HG02852 (cell line): ENCODE measurements around the gene SLC25A51.

ENCODE experiments used
- ATAC-seq: cut with Tn5 transposase; IDR thresholded peaks from one replicate; pipeline ENCODE4 v1.9.1; 2021; ENCODE audit warnings: mild to moderate bottlenecking, moderate library complexity; ENCODE audit not compliant: unreplicated experiment

SLC25A51 gene

DNA sequence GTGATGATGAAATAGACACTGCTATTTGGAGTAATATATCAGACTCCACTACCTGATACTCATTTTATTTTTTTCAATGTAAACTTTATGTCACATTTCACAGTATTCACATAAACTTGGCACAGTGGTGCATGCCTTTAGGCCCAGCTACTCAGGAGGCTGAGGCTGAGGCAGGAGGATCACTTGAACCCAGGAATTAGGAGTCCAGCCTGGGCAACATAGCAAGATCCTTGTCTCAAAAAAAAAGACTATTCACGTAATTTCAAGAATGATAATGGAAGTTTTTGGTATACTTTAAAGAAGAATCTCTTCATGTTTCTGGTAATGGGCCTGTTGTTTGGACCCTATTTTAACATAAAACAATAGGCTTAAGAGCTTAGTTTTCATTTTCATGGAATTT is 47.4 kb downstream of the SLC25A51 start:
- ATAC-seq: no peak

DNA sequence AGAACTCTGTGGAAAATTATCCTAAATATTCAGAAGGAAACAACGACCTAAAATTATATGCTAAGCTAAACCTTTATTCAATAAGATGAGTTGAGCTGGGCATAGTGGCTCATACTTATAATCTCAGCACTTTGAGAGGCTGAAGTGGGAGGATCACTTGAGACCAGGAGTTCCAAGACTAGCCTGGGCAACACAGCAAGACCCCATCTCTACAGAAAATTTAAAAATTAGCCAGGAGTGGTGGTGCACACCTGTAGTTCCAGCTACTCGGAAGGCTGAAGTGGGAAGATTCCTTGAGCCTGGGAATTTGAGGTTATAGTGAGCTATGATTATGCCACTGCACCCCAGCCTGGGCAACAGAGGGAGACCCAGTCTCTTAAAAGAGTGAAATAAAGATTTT is 51.7 kb downstream of the SLC25A51 start:
- ATAC-seq: no peak

DNA sequence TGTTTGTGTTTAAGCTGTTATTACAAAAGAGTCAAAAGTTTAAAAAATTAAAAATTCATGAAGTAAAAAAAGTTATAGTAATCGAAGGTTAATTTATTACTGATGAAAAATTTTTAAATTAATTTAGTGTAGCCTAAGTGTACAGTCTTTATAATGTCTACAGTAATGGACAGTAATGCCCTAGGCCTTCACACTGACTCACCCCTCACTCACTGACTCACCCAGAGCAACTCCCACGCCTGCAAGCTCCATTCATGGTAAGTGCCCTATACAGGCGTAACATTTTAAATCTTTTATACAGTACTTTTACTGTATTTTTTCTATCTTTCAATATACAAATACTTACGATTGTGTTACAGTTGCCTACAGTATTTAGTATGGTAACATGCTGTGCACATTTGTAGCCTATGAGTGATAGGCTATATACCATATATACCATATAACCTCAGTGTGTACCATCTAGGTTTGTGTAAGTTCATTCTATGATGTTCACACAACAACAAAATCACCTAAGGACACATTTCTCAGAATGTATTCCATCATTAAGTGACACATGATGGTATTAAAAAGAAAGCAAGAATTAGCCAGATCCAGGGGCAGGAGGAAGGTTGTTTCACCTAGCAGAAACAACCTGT is 63.2 kb downstream of the SLC25A51 start:
- no peak for ATAC-seq

DNA sequence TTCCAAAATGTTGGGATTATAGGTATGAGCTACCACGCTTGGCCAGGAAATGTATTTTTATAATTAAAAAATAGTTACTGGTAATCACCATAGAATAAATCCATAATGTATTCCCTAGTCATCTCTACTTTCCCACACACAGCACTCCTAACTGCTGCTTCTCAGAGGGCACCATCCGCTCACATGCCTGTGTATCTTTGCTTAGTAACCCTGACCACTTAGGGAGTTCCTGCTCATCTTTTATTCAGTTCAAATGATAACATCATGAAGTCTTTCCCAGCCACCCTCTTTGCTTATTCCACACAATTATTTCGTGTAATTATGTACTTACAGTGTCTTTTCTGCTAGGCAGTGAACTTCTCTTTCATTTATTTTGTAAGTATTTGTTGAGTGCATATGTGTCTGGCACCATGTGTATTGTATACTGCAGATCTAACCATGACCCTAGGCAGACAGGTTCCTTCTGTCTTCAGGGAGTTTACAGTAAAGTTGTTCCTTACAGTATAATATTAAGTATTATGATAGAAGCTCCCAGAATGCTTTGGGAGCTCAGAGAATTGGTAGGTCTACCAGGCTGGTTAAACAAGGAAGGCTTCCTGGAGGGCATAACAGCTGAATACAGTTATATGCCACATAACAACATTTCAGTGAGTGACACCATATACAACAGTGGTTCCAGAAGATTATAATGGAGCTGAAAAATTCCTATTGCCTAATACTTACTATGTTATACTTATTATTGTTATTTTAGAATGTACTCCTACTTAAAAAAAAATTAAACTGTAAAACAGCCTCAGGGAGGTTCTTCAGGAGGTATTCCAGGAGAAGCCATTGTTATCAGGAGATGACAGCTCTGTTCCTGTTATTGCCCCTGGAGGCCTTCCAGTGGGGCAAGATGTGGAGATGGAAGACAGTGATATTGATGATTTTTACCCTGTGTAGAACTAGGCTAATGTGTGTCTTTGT is 64.1 kb downstream of the SLC25A51 start:
- no peak for ATAC-seq
